Smooth muscle cell (in vitro differentiated cells): ENCODE results near the gene LRP4. TPM values are rescaled to one million over a fixed set of nuclear protein-coding genes. Genes with fewer than 3 reads are reported as not detected.

Source experiments
- DNase-seq: peaks from one replicate; lab custom pipeline; 2025; ENCODE audit not compliant: unreplicated experiment; lab: John Stamatoyannopoulos, UW
- H2AFZ ChIP-seq: fragments of 200-600 bp; sonication (generic); 2 replicates; pipeline ENCODE4 v1.6.0; 2016; ENCODE audit warnings: antibody characterized with exemption, low read depth, mild to moderate bottlenecking
- H3F3A ChIP-seq: fragments of 200-600 bp; sonication (generic); 2 replicates; pipeline ENCODE4 v1.6.0; 2017; ENCODE audit warnings: antibody characterized with exemption, low read depth
- H3K27ac ChIP-seq: fragments of 200-600 bp; sonication (generic); 2 replicates; pipeline ENCODE4 v1.5.1; 2016; ENCODE audit warnings: low read depth, mild to moderate bottlenecking
- H3K27me3 ChIP-seq: fragments of 200-600 bp; sonication (generic); 2 replicates; pipeline ENCODE4 v1.6.1; 2016; ENCODE audit warnings: low read depth, mild to moderate bottlenecking
- H3K36me3 ChIP-seq: fragments of 200-600 bp; sonication (generic); 2 replicates; pipeline ENCODE4 v1.5.1; 2016; ENCODE audit warnings: low read depth
- H3K4me1 ChIP-seq: fragments of 200-600 bp; sonication (generic); 2 replicates; pipeline ENCODE4 v1.5.1; 2016; ENCODE audit warnings: low read depth
- H3K4me2 ChIP-seq: fragments of 200-600 bp; sonication (generic); 2 replicates; pipeline ENCODE4 v1.6.0; 2016; ENCODE audit warnings: mild to moderate bottlenecking
- H3K4me3 ChIP-seq: fragments of 200-600 bp; sonication (generic); 2 replicates; pipeline ENCODE4 v1.5.1; 2016; ENCODE audit warnings: mild to moderate bottlenecking
- H3K79me2 ChIP-seq: fragments of 200-600 bp; sonication (generic); 2 replicates; pipeline ENCODE4 v1.6.0; 2016; ENCODE audit warnings: low read depth, mild to moderate bottlenecking
- H3K9ac ChIP-seq: fragments of 200-600 bp; sonication (generic); 2 replicates; pipeline ENCODE4 v1.6.0; 2016; ENCODE audit warnings: low read depth
- H3K9me3 ChIP-seq: fragments of 200-600 bp; sonication (generic); replicated peaks from 2 replicates; pipeline ENCODE4 v1.5.1; 2016; ENCODE audit warnings: low read depth
- H4K20me1 ChIP-seq: fragments of 200-600 bp; sonication (generic); 2 replicates; pipeline ENCODE4 v1.6.0; 2016; ENCODE audit warnings: low read depth
- WGBS: methylation state at CpG from one replicate; pipeline ENCODE4 v1.1.7; 2016; ENCODE audit warnings: low lambda C conversion rate; 5-methylcytosine and 5-hydroxymethylcytosine counted together
- polyA plus RNA-seq: library from polyadenylated mRNA; unstranded; fragments of >200 nt; fragmentation: Nextera tagmentation; extraction: Ambion mirVana; gene quantifications from 2 replicates; pipeline ENCODE4 v1.2.1, GENCODE V29; 2016
- total RNA-seq: library from RNA; depleted of rRNA; stranded (reverse); fragments of >200 nt; gene quantifications from 2 replicates; pipeline ENCODE4 v1.2.3, GENCODE V29; 2014
- TF ChIP-seq, protein P1 (sequence below): fragments of 200-600 bp; sonication (generic); IDR thresholded peaks from 2 replicates; pipeline ENCODE4 v1.5.1; 2017; ENCODE audit warnings: borderline replicate concordance, mild to moderate bottlenecking, antibody characterized with exemption; ENCODE audit not compliant: insufficient read depth, poor library complexity, severe bottlenecking

The LRP4 gene
- total and polyA plus RNA-seq, 2 experiments from 2014 or later = 10.4 to 13.6 TPM

DNA sequence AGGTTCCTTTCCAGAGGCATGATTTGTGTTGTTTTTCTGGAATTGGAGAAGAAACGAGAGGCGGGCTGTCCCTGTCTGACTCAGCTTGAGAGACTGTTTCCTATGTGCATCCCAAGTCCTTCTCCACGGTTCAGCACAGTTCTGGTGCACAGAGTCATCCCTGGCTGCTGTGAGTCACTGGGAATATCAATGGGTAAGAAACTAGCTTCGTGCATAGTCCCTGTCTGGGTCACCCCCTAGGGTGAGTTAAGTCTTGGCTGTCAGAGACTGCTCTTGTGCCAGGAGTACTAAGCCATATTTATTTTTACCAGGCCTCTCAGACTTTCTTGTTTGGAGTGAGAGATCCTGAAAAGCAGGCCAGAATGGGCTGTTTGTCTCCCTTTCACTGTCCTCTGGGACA is 2.4 kb upstream of the LRP4 start:
- Histone ChIP-seq H3K27me3 (no peaks in the 10 kb centered on the region), H3F3A (peaks cover 20% of the 10 kb centered on the region), H3K36me3 (no peaks in the 10 kb centered on the region), H3K79me2 (peaks cover 4% of the 10 kb centered on the region), H3K9ac (peak overlapping the region; percentile 61), H4K20me1 (no peaks in the 10 kb centered on the region), H3K4me1 (peaks cover 15% of the 10 kb centered on the region), H3K4me3 (no peak overlapping the region), H3K9me3 (no peaks in the 10 kb centered on the region), H2AFZ (peak overlapping the region; percentile 39), H3K4me2 (peak overlapping the region; percentile 11), H3K27ac (peak overlapping the region; percentile 96)
- peak; percentile 31 for DNase-seq
- TF ChIP-seq, protein P1, sequence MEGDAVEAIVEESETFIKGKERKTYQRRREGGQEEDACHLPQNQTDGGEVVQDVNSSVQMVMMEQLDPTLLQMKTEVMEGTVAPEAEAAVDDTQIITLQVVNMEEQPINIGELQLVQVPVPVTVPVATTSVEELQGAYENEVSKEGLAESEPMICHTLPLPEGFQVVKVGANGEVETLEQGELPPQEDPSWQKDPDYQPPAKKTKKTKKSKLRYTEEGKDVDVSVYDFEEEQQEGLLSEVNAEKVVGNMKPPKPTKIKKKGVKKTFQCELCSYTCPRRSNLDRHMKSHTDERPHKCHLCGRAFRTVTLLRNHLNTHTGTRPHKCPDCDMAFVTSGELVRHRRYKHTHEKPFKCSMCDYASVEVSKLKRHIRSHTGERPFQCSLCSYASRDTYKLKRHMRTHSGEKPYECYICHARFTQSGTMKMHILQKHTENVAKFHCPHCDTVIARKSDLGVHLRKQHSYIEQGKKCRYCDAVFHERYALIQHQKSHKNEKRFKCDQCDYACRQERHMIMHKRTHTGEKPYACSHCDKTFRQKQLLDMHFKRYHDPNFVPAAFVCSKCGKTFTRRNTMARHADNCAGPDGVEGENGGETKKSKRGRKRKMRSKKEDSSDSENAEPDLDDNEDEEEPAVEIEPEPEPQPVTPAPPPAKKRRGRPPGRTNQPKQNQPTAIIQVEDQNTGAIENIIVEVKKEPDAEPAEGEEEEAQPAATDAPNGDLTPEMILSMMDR = no peak
- WGBS = 0% methylated on average over 4 of the region's 4 CpGs

DNA sequence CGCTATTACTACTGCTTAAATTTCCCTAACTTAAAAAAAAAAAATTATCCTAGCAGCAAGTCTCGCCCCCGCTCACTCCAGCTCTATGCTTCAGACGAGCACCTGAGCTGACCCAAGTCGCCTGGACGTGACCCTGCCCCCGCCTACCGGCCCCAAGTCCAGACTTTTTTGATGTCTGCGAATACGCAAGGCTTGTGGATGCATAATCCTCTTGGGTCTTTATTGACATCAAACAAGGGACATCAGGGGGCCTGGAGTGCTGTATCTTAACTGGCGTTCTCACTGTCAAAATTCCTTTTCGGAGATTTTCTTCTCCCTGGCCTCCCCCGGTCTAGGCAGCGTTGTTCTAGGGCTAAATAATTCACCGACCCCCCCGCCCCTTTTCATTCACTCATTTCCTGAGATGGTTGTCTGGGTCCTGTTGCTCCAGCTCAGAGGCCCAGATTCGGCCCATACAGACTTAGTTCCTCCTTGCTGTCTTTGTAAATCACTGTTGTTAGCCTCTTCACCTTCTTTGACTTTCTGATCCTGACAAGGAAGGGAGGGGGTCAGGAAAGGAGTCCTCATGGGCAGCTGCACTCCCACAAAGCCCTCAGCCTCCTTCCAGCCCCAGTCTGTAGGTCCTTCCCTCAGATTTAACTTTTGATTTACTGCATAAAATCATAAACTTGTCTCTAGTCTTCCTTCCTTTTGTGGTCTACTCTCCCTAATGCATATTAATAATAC is 601 bp upstream of the LRP4 start:
- H3K79me2 ChIP-seq = peaks cover 8% of the 10 kb centered on the region
- peak overlapping the region; percentile 74 for H3K4me3 ChIP-seq
- H3F3A ChIP-seq = peaks cover 22% of the 10 kb centered on the region
- H3K9ac ChIP-seq = peak overlapping the region; percentile 38
- WGBS = 8% methylated on average over 17 of the region's 17 CpGs
- peaks cover 25% of the 10 kb centered on the region for H3K4me1 ChIP-seq
- no peak for DNase-seq
- no peaks in the 10 kb centered on the region for H4K20me1 ChIP-seq
- H3K27ac ChIP-seq = peak overlapping the region; percentile 96
- peak overlapping the region; percentile 75 for H2AFZ ChIP-seq
- H3K36me3 ChIP-seq = no peaks in the 10 kb centered on the region
- TF ChIP-seq, protein P1 = no peak
- H3K27me3 ChIP-seq = no peaks in the 10 kb centered on the region
- peak overlapping the region; percentile 94 for H3K4me2 ChIP-seq
- no peaks in the 10 kb centered on the region for H3K9me3 ChIP-seq

DNA sequence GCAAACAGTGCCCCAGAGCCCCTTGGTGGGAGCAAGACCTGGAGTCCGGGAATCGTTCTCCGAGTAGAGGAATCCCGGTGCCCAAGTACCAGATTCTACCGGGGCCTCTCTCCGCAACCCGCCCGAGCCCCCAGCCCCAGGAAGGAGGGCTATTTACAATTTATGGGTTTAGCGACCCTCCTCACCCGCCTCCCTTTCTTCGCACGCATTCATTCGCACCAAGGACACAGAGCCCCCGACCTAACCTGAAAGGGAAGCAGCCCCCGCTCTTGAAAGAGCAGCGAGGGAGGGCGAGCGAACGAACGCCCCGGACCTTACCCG is 628 bp downstream of the LRP4 start:
- no peaks in the 10 kb centered on the region for H3K9me3 ChIP-seq
- H3K36me3 ChIP-seq = no peaks in the 10 kb centered on the region
- H3K27me3 ChIP-seq = no peaks in the 10 kb centered on the region
- no peaks in the 10 kb centered on the region for H4K20me1 ChIP-seq
- no peak for DNase-seq
- WGBS = 1% methylated on average over 10 of the region's 22 CpGs
- peaks cover 11% of the 10 kb centered on the region for H3K79me2 ChIP-seq
- peak overlapping the region; percentile 94 for H3K4me2 ChIP-seq
- H3F3A ChIP-seq = peaks cover 26% of the 10 kb centered on the region
- H3K9ac ChIP-seq = peak overlapping the region; percentile 49
- TF ChIP-seq, protein P1 = no peak
- H2AFZ ChIP-seq = peak overlapping the region; percentile 83
- peaks cover 37% of the 10 kb centered on the region for H3K4me1 ChIP-seq
- peak overlapping the region; percentile 74 for H3K4me3 ChIP-seq
- H3K27ac ChIP-seq = peak overlapping the region; percentile 61
